GM21367 (cell line): ENCODE results near the gene TMPRSS6.
"Not testable (repeated sequence)": the region's sequence is repeated elsewhere in the genome, so short reads cannot be mapped to it uniquely, and the experiment has no call there.

ENCODE experiments used
- ATAC-seq: cut with Tn5 transposase; IDR thresholded peaks from one replicate; pipeline ENCODE4 v1.9.1; 2021; ENCODE audit not compliant: unreplicated experiment

TMPRSS6 gene

GRCh38 chr22:37089434-37089833, 20.1 kb downstream of the TMPRSS6 start:
- ATAC-seq, result no peak

GRCh38 chr22:37088750-37089408, 20.6 kb downstream of the TMPRSS6 start:
- no peak for ATAC-seq

GRCh38 chr22:37088108-37088605, 21.4 kb downstream of the TMPRSS6 start:
- ATAC-seq, result no peak

GRCh38 chr22:37086184-37086583, 23.3 kb downstream of the TMPRSS6 start:
- ATAC-seq, result no peak

GRCh38 chr22:37084385-37084784, 25.1 kb downstream of the TMPRSS6 start:
- ATAC-seq, result no peak

- no peak for ATAC-seq
These were observed 25.6 kb downstream of the TMPRSS6 start for GRCh38 chr22:37083914-37084313.

- ATAC-seq, result no peak
These were observed 27.2 kb downstream of the TMPRSS6 start for GRCh38 chr22:37082251-37082873.

GRCh38 chr22:37080838-37081237, 28.7 kb downstream of the TMPRSS6 start:
- no peak for ATAC-seq

GRCh38 chr22:37080438-37080837, 29.1 kb downstream of the TMPRSS6 start:
- no peak for ATAC-seq

- no peak for ATAC-seq
These were observed 29.8 kb downstream of the TMPRSS6 start for GRCh38 chr22:37079668-37080171.

GRCh38 chr22:37079158-37079557, 30.4 kb downstream of the TMPRSS6 start:
- no peak for ATAC-seq

- ATAC-seq, result no peak
These were observed 31.6 kb downstream of the TMPRSS6 start for GRCh38 chr22:37077802-37078448.

GRCh38 chr22:37075822-37076433, 33.6 kb downstream of the TMPRSS6 start:
- ATAC-seq, result no peak

GRCh38 chr22:37075046-37075445, 34.5 kb downstream of the TMPRSS6 start:
- ATAC-seq, result no peak

- ATAC-seq, result no peak
These were observed 35.0 kb downstream of the TMPRSS6 start for GRCh38 chr22:37074537-37074936.

- no peak for ATAC-seq
These were observed 36.8 kb downstream of the TMPRSS6 start for GRCh38 chr22:37072673-37073072.

- not testable (repeated sequence) for ATAC-seq
These were observed 37.5 kb downstream of the TMPRSS6 start for GRCh38 chr22:37071850-37072592.

- ATAC-seq, result no peak
These were observed 38.8 kb downstream of the TMPRSS6 start for GRCh38 chr22:37070744-37071143.

GRCh38 chr22:37070334-37070733, 39.2 kb downstream of the TMPRSS6 start:
- no peak for ATAC-seq

- ATAC-seq, result no peak
These were observed 39.8 kb downstream of the TMPRSS6 start for GRCh38 chr22:37069719-37070118.

- no peak for ATAC-seq
These were observed 40.2 kb downstream of the TMPRSS6 start for GRCh38 chr22:37069319-37069718.
